ENCODE measurements around the gene KIFC3.
A peak's percentile ranks its signal among the peaks of the same experiment; 100 is the strongest.

GRCh38 chr16:57734925-57735754, 67.2 kb downstream of the KIFC3 start:
- TF ChIP-seq POLR2AphosphoS5 (IDR thresholded peaks at IDR 0.05; ENCODE audit: low read depth, low read length) (peak; percentile 83), CHD2 (IDR thresholded peaks at IDR 0.05; ENCODE audit: low read length) (peak; percentile 95), ASH2L (IDR thresholded peaks at IDR 0.05; ENCODE audit: low read length) (peak; percentile 23), MAX (IDR thresholded peaks at IDR 0.05) (no peak; the same call in 1 of the 2 replicates), CHD1 (IDR thresholded peaks at IDR 0.05; ENCODE audit: low read depth, low read length) (no peak), CTCF (IDR thresholded peaks at IDR 0.05; ENCODE audit: control extremely low read depth in 1 of 3, insufficient read depth in 1 of 3, low read depth in 1 of 3, low read length in 3 of 3) (no peak), EZH2 (IDR thresholded peaks at IDR 0.05; ENCODE audit: low read depth, low read length, severe bottlenecking) (no peak), POLR2A (IDR thresholded peaks at IDR 0.05; ENCODE audit: control extremely low read depth in 1 of 2, low read depth in 2 of 2, low read length in 2 of 2) (peak in 1 of 2 experiments; percentile 82; a peak in 2 of 3 replicates)
